GM12892 (cell line): ENCODE measurements around the gene NOS3.

Source experiments
- POLR2A ChIP-seq: IDR thresholded peaks from 2 replicates; pipeline ENCODE4 v1.6.1; 2011; ENCODE audit warnings: low read depth, low read length, control low read depth
- POLR2AphosphoS5 ChIP-seq: IDR thresholded peaks from 2 replicates; pipeline ENCODE4 v1.6.1; 2011; ENCODE audit warnings: low read depth, low read length, control low read depth
- TAF1 ChIP-seq: IDR thresholded peaks from 2 replicates; pipeline ENCODE4 v1.6.1; 2011; ENCODE audit warnings: low read depth, mild to moderate bottlenecking, control low read depth, low read length, borderline replicate concordance

- TF ChIP-seq POLR2A (no peak), POLR2AphosphoS5 (no peak), TAF1 (no peak)
These were observed 32.7 kb upstream of the NOS3 start for GRCh38 chr7:150958062-150958552.
